Stimulated activated CD8-positive, alpha-beta memory T cell treated with anti-CD3 and anti-CD28 coated beads, Interleukin-12 subunit alpha, Interleukin-12 subunit beta, amount 100 ng/mL, for 1 hour (primary cell): ENCODE data around the gene WASHC2A.
"Not testable (repeated sequence)": the region's sequence is repeated elsewhere in the genome, so short reads cannot be mapped to it uniquely, and the experiment has no call there.

Source experiments
- DNase-seq: peaks from one replicate; pipeline ENCODE4 v3.0.0-alpha.2; 2020; ENCODE audit warnings: low read depth

WASHC2A gene

GRCh38 chr10:50067546-50068351, at the start of gene WASHC2A:
TSS of gene WASHC2A (plus strand) at chr10:50067954. CDS start at chr10:50068006, 52 bp downstream.
- DNase-seq: peak; percentile 90

- not testable (repeated sequence) for DNase-seq
These were observed 48.5 kb upstream of the WASHC2A start for GRCh38 chr10:50019279-50019678.

- not testable (repeated sequence) for DNase-seq
These were observed 47.2 kb upstream of the WASHC2A start for GRCh38 chr10:50020451-50021024.

GRCh38 chr10:50021646-50022045, 46.1 kb upstream of the WASHC2A start:
- DNase-seq: no peak

- DNase-seq: not testable (repeated sequence)
These were observed 42.9 kb upstream of the WASHC2A start for GRCh38 chr10:50024716-50025383.

- DNase-seq: no peak
These were observed 42.1 kb upstream of the WASHC2A start for GRCh38 chr10:50025627-50026026.

- no peak for DNase-seq
These were observed 40.6 kb upstream of the WASHC2A start for GRCh38 chr10:50027195-50027594.

GRCh38 chr10:50033481-50033880, 34.3 kb upstream of the WASHC2A start:
- no peak for DNase-seq

GRCh38 chr10:50035337-50035736, 32.4 kb upstream of the WASHC2A start:
- not testable (repeated sequence) for DNase-seq

- no peak for DNase-seq
These were observed 22.7 kb upstream of the WASHC2A start for GRCh38 chr10:50044941-50045664.

GRCh38 chr10:50046457-50046856, 21.3 kb upstream of the WASHC2A start:
- not testable (repeated sequence) for DNase-seq

- DNase-seq: not testable (repeated sequence)
These were observed 20.2 kb upstream of the WASHC2A start for GRCh38 chr10:50047594-50047993.

- DNase-seq: not testable (repeated sequence)
These were observed 15.6 kb upstream of the WASHC2A start for GRCh38 chr10:50051995-50052660.

GRCh38 chr10:50052778-50053376, 14.9 kb upstream of the WASHC2A start:
- DNase-seq: not testable (repeated sequence)

- DNase-seq: not testable (repeated sequence)
These were observed 12.1 kb upstream of the WASHC2A start for GRCh38 chr10:50055494-50056292.

GRCh38 chr10:50056654-50057053, 11.1 kb upstream of the WASHC2A start:
- DNase-seq: not testable (repeated sequence)

- DNase-seq: not testable (repeated sequence)
These were observed 9.0 kb upstream of the WASHC2A start for GRCh38 chr10:50058727-50059126.

GRCh38 chr10:50059946-50060345, 7.8 kb upstream of the WASHC2A start:
- not testable (repeated sequence) for DNase-seq

- not testable (repeated sequence) for DNase-seq
These were observed 6.2 kb upstream of the WASHC2A start for GRCh38 chr10:50061548-50061947.

GRCh38 chr10:50063100-50063499, 4.7 kb upstream of the WASHC2A start:
- no peak for DNase-seq
